Measurements from ENCODE around the gene HP1BP3.

Gene HP1BP3

DNA sequence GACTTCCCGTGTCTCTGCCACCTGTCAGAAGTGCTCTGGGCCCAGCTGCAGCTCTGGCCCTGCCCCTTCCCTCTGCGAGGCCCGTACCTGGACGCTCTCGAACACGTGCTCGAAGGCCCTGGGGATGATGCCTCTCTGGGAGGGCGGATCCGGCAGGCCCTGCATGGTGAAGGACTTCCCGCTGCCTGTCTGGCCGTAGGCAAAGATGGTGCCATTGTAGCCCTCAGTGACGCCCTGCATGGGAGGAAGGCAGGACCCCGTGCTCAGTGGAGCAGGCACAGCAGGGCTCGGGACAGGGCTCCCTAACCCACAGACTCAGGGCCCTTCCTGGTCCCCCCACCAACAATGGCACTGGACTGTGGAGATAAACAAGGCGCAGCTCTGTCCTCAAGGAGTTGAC lies 71.7 kb downstream of the HP1BP3 start:
- ChIA-PET POLR2A (no interaction called here), CTCF (no interaction called here)
- DNase-seq (ENCODE audit: extremely low spot score), result no peak
- TF ChIP-seq TARDBP (IDR thresholded peaks at IDR 0.05) (no peak), ARNT (IDR thresholded peaks at IDR 0.05) (no peak), CTBP1 (IDR thresholded peaks at IDR 0.05; ENCODE audit: borderline replicate concordance) (no peak), FOXA1 (IDR thresholded peaks at IDR 0.05) (no peak), LEF1 (IDR thresholded peaks at IDR 0.05; ENCODE audit: borderline replicate concordance) (no peak), FOXK2 (IDR thresholded peaks at IDR 0.05) (no peak), SUZ12 (IDR thresholded peaks at IDR 0.05) (no peak), HDGF (IDR thresholded peaks at IDR 0.05; ENCODE audit: borderline replicate concordance) (no peak), BHLHE40 (IDR thresholded peaks at IDR 0.05; ENCODE audit: borderline replicate concordance) (no peak), L3MBTL2 (conservative IDR thresholded peaks at IDR 0.05) (no peak), FOXM1 (IDR thresholded peaks at IDR 0.05; ENCODE audit: borderline replicate concordance) (no peak), NFRKB (IDR thresholded peaks at IDR 0.05) (no peak), SP1 (IDR thresholded peaks at IDR 0.05) (no peak)
- TF ChIP-seq, protein P1, sequence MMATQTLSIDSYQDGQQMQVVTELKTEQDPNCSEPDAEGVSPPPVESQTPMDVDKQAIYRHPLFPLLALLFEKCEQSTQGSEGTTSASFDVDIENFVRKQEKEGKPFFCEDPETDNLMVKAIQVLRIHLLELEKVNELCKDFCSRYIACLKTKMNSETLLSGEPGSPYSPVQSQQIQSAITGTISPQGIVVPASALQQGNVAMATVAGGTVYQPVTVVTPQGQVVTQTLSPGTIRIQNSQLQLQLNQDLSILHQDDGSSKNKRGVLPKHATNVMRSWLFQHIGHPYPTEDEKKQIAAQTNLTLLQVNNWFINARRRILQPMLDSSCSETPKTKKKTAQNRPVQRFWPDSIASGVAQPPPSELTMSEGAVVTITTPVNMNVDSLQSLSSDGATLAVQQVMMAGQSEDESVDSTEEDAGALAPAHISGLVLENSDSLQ (IDR thresholded peaks at IDR 0.05), result no peak

DNA sequence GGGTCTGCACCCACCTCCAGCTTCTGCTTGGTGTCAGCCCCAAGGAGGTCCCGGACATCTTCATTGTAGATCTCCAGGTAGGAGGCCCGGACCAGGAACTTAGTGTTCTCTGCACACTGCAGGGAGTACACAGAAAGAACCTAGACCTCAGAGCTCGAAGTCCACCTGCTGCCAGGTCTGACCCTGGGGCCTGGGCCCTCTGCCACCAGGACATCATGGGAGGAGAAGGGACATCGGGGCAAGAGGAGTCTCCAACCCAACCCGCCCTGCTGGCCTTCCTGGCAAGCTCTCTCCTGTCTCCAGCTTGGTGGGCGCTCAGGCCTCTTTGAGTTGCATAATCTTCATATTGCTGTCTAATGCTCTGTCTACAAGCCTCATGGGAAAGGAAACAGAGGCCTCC lies 73.7 kb downstream of the HP1BP3 start:
- TF ChIP-seq ELF4 (IDR thresholded peaks at IDR 0.05) (no peak), ZNF384 (IDR thresholded peaks at IDR 0.05) (no peak), BHLHE40 (IDR thresholded peaks at IDR 0.05; ENCODE audit: borderline replicate concordance) (no peak), LEF1 (IDR thresholded peaks at IDR 0.05; ENCODE audit: borderline replicate concordance) (no peak)
- no peak for DNase-seq (ENCODE audit: extremely low spot score)
- CTCF ChIA-PET, result interaction anchor here (0.7 kb wide), 1 partner anchor 77 kb away, joined by 5 read pairs; no protein-coding TSS in a partner anchor
- POLR2A ChIA-PET, result no interaction called here

DNA sequence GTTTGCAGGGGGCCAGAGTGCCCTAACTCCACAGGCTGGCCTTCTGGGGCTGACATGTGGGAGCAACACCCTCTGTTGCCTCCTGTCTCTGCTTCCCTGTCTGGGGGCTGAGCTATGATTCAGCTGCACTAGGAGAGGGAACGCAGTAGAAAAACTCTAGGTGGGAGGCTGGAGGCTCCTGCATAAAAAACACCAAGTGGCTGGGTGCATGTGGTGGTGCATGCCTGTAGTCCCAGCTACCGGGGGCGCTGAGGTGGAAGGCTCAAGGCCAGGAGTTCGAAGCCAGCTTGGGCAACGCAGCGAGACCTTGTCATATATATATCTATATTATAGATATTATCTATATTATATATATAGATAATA lies 74.9 kb downstream of the HP1BP3 start:
- CTCF ChIA-PET, result no interaction called here
- POLR2A ChIA-PET, result no interaction called here
- no peak for DNase-seq (ENCODE audit: extremely low spot score)
- TF ChIP-seq ARNT (IDR thresholded peaks at IDR 0.05), result no peak
- TF ChIP-seq, protein P1 (IDR thresholded peaks at IDR 0.05), result no peak
- no peak for TF ChIP-seq FOXK2 (IDR thresholded peaks at IDR 0.05)
- TF ChIP-seq LEF1 (IDR thresholded peaks at IDR 0.05; ENCODE audit: borderline replicate concordance), result no peak
- TF ChIP-seq NFRKB (IDR thresholded peaks at IDR 0.05), result no peak
- no peak for TF ChIP-seq FOXA1 (IDR thresholded peaks at IDR 0.05)
- TF ChIP-seq ELF4 (IDR thresholded peaks at IDR 0.05), result no peak
- TF ChIP-seq SUZ12 (IDR thresholded peaks at IDR 0.05), result no peak
- TF ChIP-seq BHLHE40 (IDR thresholded peaks at IDR 0.05; ENCODE audit: borderline replicate concordance), result no peak
- TF ChIP-seq ZNF384 (IDR thresholded peaks at IDR 0.05), result no peak
- no peak for TF ChIP-seq CTBP1 (IDR thresholded peaks at IDR 0.05; ENCODE audit: borderline replicate concordance)
- TF ChIP-seq L3MBTL2 (conservative IDR thresholded peaks at IDR 0.05), result no peak
- TF ChIP-seq TARDBP (IDR thresholded peaks at IDR 0.05), result no peak
- no peak for TF ChIP-seq HDGF (IDR thresholded peaks at IDR 0.05; ENCODE audit: borderline replicate concordance)
- TF ChIP-seq SP1 (IDR thresholded peaks at IDR 0.05), result no peak
- TF ChIP-seq FOXM1 (IDR thresholded peaks at IDR 0.05; ENCODE audit: borderline replicate concordance), result no peak

DNA sequence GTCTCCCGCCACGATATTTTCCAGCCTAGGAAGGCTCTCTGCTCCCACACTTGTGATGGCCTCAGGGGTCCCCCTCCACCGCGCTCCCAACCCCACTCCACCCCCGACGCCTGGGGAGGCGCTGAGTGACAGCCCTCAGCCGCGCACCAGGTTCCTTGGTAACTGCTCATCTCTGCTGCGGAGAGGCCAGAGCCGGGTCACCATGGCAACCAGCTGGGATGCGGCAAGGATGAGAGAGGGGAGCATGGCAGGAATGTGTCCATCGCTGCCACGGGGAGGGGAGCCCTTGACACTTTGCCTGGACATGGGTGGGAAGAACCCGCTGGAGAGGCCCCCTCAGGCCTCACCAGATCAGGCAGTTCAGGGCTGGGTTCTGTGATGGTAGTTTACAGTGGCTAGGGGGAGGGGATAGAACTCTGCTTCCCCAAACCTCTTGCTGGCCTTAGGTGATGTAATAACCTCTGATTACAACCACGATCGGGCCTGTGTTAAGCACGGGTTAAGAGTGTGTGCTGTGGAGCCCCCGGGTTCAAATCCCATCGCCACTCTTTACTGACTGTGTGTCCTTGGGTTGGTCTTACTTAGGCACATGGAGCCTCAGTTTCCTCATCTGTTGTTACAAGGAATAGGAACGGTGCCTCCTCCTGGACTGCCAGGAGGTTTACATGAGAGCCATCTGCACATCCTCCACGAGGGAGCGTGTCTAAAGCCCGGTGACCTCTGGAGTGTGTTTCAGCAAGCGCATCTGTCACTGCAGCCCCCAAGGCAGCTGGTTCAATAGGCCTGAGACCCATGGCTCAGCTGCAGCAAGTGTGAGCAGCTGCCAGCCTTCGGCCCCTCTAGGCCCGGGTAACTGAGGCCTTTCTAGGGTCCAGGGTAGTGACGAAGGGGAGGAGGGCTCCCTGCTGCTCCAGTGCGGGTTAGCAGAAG lies 75.6 kb downstream of the HP1BP3 start:
- no peak for TF ChIP-seq FOXK2 (IDR thresholded peaks at IDR 0.05)
- no peak for TF ChIP-seq FOXM1 (IDR thresholded peaks at IDR 0.05; ENCODE audit: borderline replicate concordance)
- no peak for TF ChIP-seq HDGF (IDR thresholded peaks at IDR 0.05; ENCODE audit: borderline replicate concordance)
- TF ChIP-seq SP1 (IDR thresholded peaks at IDR 0.05), result no peak
- no peak for TF ChIP-seq L3MBTL2 (conservative IDR thresholded peaks at IDR 0.05)
- TF ChIP-seq CTBP1 (IDR thresholded peaks at IDR 0.05; ENCODE audit: borderline replicate concordance), result no peak
- TF ChIP-seq ZNF384 (IDR thresholded peaks at IDR 0.05), result no peak
- TF ChIP-seq, protein P1 (IDR thresholded peaks at IDR 0.05), result no peak
- no peak for TF ChIP-seq LEF1 (IDR thresholded peaks at IDR 0.05; ENCODE audit: borderline replicate concordance)
- no peak for TF ChIP-seq ELF4 (IDR thresholded peaks at IDR 0.05)
- no peak for TF ChIP-seq FOXA1 (IDR thresholded peaks at IDR 0.05)
- no peak for TF ChIP-seq TARDBP (IDR thresholded peaks at IDR 0.05)
- no peak for TF ChIP-seq BHLHE40 (IDR thresholded peaks at IDR 0.05; ENCODE audit: borderline replicate concordance)
- TF ChIP-seq SUZ12 (IDR thresholded peaks at IDR 0.05), result no peak
- TF ChIP-seq NFRKB (IDR thresholded peaks at IDR 0.05), result no peak
- TF ChIP-seq ARNT (IDR thresholded peaks at IDR 0.05), result no peak
- CTCF ChIA-PET, result no interaction called here
- no peak for DNase-seq (ENCODE audit: extremely low spot score)
- POLR2A ChIA-PET, result no interaction called here

DNA sequence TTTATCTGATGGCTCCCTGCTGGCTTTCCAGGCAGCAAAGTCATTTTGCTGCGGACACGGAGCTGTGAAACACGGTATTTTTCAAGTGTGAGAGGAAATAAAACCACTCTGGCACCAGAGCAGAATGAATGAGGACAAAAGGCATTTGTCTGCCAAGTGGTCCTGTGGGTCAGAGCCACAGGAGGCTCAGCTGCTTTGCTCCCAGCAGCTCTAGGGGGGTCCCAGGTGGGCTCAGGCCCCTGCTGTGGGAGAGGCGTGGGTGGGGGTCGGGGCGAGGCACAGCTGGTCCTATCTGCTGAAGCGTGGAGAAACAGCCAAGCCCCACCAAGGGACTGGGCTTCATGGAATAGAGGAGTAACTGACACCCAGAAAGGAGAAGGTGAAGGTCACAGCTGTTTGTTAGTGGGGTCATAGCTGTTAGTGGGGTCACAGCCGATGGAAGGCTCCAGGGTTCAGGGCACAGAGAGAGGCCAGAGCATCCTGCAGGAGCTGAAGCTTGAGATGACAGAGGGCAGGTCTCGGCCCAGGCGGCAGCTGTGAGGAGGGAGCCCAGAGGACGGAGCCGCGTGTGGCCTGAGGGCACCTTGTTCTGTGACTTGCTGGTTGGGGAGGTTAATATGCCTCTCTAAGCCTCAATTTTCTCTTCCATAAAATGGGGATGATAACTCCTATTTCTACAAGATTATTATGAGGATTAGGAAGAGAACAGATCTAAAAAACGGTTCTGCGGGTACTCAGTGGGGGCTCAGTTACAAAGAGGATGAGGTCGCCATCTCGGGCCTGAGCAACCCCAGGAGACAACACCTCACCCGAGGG lies 76.4 kb downstream of the HP1BP3 start:
- CTCF ChIA-PET, result no interaction called here
- TF ChIP-seq, protein P1 (IDR thresholded peaks at IDR 0.05), result no peak
- TF ChIP-seq FOXA1 (IDR thresholded peaks at IDR 0.05) (no peak), SP1 (IDR thresholded peaks at IDR 0.05) (no peak), SUZ12 (IDR thresholded peaks at IDR 0.05) (no peak), BHLHE40 (IDR thresholded peaks at IDR 0.05; ENCODE audit: borderline replicate concordance) (no peak), ELF4 (IDR thresholded peaks at IDR 0.05) (no peak), TARDBP (IDR thresholded peaks at IDR 0.05) (no peak), L3MBTL2 (conservative IDR thresholded peaks at IDR 0.05) (no peak), ZNF384 (IDR thresholded peaks at IDR 0.05) (no peak), LEF1 (IDR thresholded peaks at IDR 0.05; ENCODE audit: borderline replicate concordance) (no peak), ARNT (IDR thresholded peaks at IDR 0.05) (no peak), FOXK2 (IDR thresholded peaks at IDR 0.05) (no peak), CTBP1 (IDR thresholded peaks at IDR 0.05; ENCODE audit: borderline replicate concordance) (no peak), NFRKB (IDR thresholded peaks at IDR 0.05) (no peak), FOXM1 (IDR thresholded peaks at IDR 0.05; ENCODE audit: borderline replicate concordance) (no peak), HDGF (IDR thresholded peaks at IDR 0.05; ENCODE audit: borderline replicate concordance) (no peak)
- DNase-seq (ENCODE audit: extremely low spot score), result no peak
- POLR2A ChIA-PET, result no interaction called here
